Stimulated activated memory B cell treated with anti-CD40 and anti-IgM and Interleukin-4, amounts not matched to agents 10 μg/mL and 1 μg/mL and 100 μg/mL, for 72 hours (primary cell): ENCODE data around the gene MICAL2.
A peak's percentile ranks its signal among the peaks of the same experiment; 100 is the strongest.

ENCODE experiments used
- ATAC-seq: fragments of 150-1000 bp; cut with Tn5 transposase; 2 replicates; pipeline ENCODE4 v1.10.0; 2021
- H3K27ac Mint-ChIP-seq: one replicate; pipeline ENCODE4 v1.8.0; 2022; ENCODE audit warnings: mild to moderate bottlenecking, mixed read lengths
- H3K27me3 Mint-ChIP-seq: one replicate; pipeline ENCODE4 v1.8.0; 2022; ENCODE audit warnings: mixed read lengths
- H3K36me3 Mint-ChIP-seq: one replicate; pipeline ENCODE4 v1.8.0; 2022; ENCODE audit warnings: mixed read lengths
- H3K4me1 Mint-ChIP-seq: one replicate; pipeline ENCODE4 v1.8.0; 2022; ENCODE audit warnings: mixed read lengths
- H3K4me3 Mint-ChIP-seq: one replicate; pipeline ENCODE4 v1.8.0; 2022; ENCODE audit warnings: mild to moderate bottlenecking, moderate library complexity, mixed read lengths
- H3K9me3 Mint-ChIP-seq: one replicate; pipeline ENCODE4 v1.8.0; 2022; ENCODE audit warnings: mixed read lengths

Gene MICAL2

DNA sequence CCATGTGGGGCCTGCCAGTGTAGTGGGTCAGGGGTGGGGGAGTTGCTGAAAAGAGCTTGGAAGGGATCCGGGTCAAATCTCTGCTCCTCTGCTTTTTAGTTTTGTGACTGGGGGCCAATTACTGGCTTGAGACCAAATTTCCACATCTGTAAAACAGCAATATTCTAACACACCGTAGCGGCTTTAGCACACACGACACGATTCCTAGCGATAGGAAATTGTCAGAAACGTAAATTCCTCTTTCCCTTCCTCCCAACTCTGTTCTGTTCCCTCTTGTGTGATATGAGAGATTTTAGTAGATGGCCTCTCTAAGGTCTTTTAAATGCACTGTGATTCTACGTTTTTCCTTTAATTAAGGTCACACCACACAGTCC is 71.9 kb downstream of the MICAL2 start:
- ATAC-seq = no peak
- Mint-ChIP-seq H3K4me3 (no peak overlapping the region), H3K27ac (no peak overlapping the region), H3K27me3 (peaks cover 30% of the 10 kb centered on the region), H3K36me3 (no peaks in the 10 kb centered on the region), H3K9me3 (no peaks in the 10 kb centered on the region), H3K4me1 (no peaks in the 10 kb centered on the region)

GRCh38 chr11:12182676-12183541 is 72.5 kb downstream of the MICAL2 start:
- no peak overlapping the region for H3K27ac Mint-ChIP-seq

DNA sequence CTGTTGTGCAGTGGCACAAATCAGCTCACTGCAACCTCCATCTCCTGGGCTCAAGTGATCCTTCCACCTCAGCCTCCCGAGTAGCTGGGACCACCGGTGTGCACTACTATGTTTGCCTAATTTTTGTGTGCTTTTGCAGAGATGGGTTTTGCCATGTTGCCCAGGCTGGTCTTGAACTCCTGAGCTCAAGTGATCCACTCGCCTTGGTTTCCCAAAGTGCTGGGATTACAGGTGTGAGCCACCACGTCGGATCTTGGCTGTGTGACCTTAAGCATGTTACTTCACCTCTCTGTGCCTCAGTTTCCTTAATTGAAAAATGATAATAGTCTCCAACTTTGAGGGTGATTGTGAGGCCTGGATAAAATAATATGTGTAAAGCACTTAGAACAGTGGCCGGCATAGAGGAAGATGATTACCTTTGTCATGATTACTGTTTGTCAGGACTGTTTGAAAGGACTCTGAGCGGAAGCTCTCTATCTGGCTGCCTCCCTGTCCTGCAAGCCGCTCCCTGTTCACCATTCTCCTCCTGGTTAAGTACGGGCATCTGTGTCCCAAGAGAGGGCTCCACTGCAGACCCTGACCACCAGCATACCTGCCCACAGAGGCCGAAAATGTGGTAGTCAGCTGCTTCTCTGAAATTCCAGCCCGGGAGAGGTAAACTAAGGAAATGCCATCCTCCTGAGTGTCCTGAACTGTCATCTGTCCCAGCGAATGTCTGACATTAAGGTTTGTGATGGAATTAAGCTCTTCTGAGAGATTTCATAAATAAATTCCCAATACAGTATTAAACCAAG is 73.6 kb downstream of the MICAL2 start:
- H3K9me3 Mint-ChIP-seq = no peaks in the 10 kb centered on the region
- peaks cover 26% of the 10 kb centered on the region for H3K27me3 Mint-ChIP-seq
- no peaks in the 10 kb centered on the region for H3K36me3 Mint-ChIP-seq
- no peak for ATAC-seq
- no peak overlapping the region for H3K4me3 Mint-ChIP-seq
- H3K4me1 Mint-ChIP-seq = peaks cover 4% of the 10 kb centered on the region
- no peak overlapping the region for H3K27ac Mint-ChIP-seq

More at GRCh38 chr11:12182676-12183541, 72.5 kb downstream of the MICAL2 start:
- Mint-ChIP-seq H3K4me3 (no peak overlapping the region), H3K36me3 (no peaks in the 10 kb centered on the region), H3K27me3 (peaks cover 32% of the 10 kb centered on the region), H3K4me1 (no peaks in the 10 kb centered on the region), H3K9me3 (no peaks in the 10 kb centered on the region)
- ATAC-seq = no peak

DNA sequence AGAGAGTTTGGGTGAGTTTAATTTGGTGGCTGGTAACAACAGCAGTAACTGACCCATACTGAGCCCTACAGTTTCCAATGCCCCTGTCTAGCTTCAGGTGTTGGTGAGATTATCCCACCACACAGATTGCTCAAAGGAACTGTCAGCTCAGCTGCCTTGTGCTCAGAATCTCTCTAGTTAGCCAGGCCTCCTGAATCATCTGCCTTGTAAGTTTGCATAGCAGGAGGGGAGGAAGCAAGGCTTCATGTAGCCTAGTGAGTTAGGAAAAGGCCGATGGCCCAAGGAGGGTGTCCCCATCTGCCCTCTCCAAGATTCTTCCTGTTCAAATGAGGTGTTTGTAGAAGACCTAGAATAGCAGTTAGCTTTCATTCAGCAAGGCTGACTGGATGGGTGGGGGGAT is 74.3 kb downstream of the MICAL2 start:
- no peak overlapping the region for H3K4me3 Mint-ChIP-seq
- H3K27me3 Mint-ChIP-seq = peaks cover 19% of the 10 kb centered on the region
- H3K9me3 Mint-ChIP-seq = no peaks in the 10 kb centered on the region
- no peaks in the 10 kb centered on the region for H3K36me3 Mint-ChIP-seq
- peaks cover 10% of the 10 kb centered on the region for H3K4me1 Mint-ChIP-seq
- ATAC-seq = no peak
- H3K27ac Mint-ChIP-seq = no peak overlapping the region

DNA sequence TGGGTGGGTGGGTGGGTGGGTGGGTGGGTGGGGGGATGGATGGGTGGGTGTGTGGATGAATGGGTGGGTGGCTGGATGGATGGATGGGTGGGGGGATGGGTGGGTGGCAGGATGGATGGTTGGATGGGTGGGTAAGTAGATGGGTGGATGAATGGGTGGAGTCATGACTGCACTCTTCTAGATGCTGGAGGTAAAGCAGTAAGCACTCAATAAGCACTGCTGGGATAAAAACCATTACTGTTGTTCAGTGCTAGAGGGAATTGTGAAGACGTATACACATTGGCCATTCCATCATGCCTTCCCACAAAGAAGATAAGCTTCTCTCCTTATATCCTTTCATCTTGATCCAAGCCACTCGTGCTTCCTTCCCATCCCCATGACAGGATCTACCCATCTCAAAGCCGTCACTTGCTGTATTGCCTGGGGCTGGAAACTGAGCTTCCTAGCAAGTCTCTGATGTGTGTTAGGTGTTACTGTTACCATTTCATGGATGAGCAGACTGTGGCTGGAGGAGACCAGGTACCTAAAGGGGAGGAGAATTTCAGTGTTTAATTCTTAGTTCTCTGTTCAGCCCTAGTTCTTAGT is 74.8 kb downstream of the MICAL2 start:
- Mint-ChIP-seq H3K9me3 (no peaks in the 10 kb centered on the region), H3K4me3 (no peak overlapping the region), H3K27me3 (peaks cover 14% of the 10 kb centered on the region), H3K27ac (no peak overlapping the region), H3K36me3 (no peaks in the 10 kb centered on the region), H3K4me1 (peaks cover 10% of the 10 kb centered on the region)
- ATAC-seq = no peak

DNA sequence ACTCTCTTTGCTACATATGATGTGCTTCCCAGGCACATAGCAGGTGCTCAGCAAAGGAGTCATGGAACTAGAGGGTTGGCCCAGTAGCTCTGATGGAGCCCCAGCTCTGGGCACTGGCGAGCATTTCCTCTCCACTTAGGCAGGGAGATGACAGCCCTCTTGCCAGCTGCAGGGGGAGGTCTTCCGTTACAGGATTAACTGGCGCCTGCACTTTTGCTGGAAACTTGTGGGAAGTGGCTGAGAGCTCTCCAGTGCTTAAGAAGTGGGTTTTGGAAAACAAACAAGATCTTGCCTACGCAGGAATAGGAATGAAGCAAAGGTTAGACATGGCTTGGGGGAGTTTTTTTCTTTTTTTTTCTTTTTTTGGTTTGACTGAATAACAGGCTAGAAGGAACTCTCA is 75.5 kb downstream of the MICAL2 start:
- Mint-ChIP-seq H3K9me3 (no peaks in the 10 kb centered on the region), H3K27me3 (peaks cover 9% of the 10 kb centered on the region), H3K4me3 (no peak overlapping the region), H3K4me1 (peaks cover 10% of the 10 kb centered on the region), H3K27ac (no peak overlapping the region), H3K36me3 (no peaks in the 10 kb centered on the region)
- no peak for ATAC-seq

DNA sequence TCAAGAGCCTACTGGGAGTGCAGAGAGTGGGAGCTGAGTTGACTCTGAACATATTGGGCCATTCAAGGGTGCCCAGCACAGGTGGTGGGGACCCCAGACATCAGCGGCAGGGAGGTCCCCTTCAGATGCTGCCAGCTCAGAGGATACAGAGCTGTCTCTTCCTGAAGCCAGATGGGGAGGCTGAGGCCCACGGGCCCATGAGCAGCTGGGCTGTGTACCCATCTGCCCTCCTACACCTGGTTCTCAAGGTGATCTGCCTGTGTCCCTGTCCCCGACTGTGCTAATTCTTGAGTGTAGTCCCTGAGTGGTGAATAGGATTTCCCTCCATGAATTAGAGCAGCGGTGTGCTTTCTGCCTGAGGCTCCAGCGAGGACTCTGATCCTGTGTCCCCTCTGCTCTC is 76.3 kb downstream of the MICAL2 start:
- no peak overlapping the region for H3K27ac Mint-ChIP-seq
- no peak for ATAC-seq
- no peaks in the 10 kb centered on the region for H3K9me3 Mint-ChIP-seq
- H3K4me3 Mint-ChIP-seq = no peak overlapping the region
- peaks cover 10% of the 10 kb centered on the region for H3K4me1 Mint-ChIP-seq
- no peaks in the 10 kb centered on the region for H3K36me3 Mint-ChIP-seq
- H3K27me3 Mint-ChIP-seq = peaks cover 15% of the 10 kb centered on the region

GRCh38 chr11:12187399-12187798 is 77.0 kb downstream of the MICAL2 start:
- Mint-ChIP-seq H3K27me3 (peaks cover 17% of the 10 kb centered on the region), H3K9me3 (no peaks in the 10 kb centered on the region), H3K4me3 (no peak overlapping the region), H3K4me1 (peaks cover 10% of the 10 kb centered on the region), H3K36me3 (no peaks in the 10 kb centered on the region), H3K27ac (no peak overlapping the region)
- no peak for ATAC-seq

- H3K36me3 Mint-ChIP-seq = no peaks in the 10 kb centered on the region
- peaks cover 10% of the 10 kb centered on the region for H3K4me1 Mint-ChIP-seq
- H3K27me3 Mint-ChIP-seq = peaks cover 17% of the 10 kb centered on the region
- ATAC-seq = peak; percentile 69
- H3K4me3 Mint-ChIP-seq = no peak overlapping the region
- no peaks in the 10 kb centered on the region for H3K9me3 Mint-ChIP-seq
- H3K27ac Mint-ChIP-seq = no peak overlapping the region
Measured at GRCh38 chr11:12188548-12189317, 78.3 kb downstream of the MICAL2 start.

- H3K27ac Mint-ChIP-seq = no peak overlapping the region
- H3K4me1 Mint-ChIP-seq = peaks cover 10% of the 10 kb centered on the region
- no peak for ATAC-seq
- H3K27me3 Mint-ChIP-seq = peaks cover 17% of the 10 kb centered on the region
- H3K36me3 Mint-ChIP-seq = no peaks in the 10 kb centered on the region
- no peaks in the 10 kb centered on the region for H3K9me3 Mint-ChIP-seq
- H3K4me3 Mint-ChIP-seq = no peak overlapping the region
Measured at GRCh38 chr11:12189543-12190235, 79.3 kb downstream of the MICAL2 start.

- Mint-ChIP-seq H3K4me1 (peaks cover 10% of the 10 kb centered on the region), H3K4me3 (no peak overlapping the region), H3K27me3 (peaks cover 17% of the 10 kb centered on the region), H3K27ac (no peak overlapping the region), H3K9me3 (no peaks in the 10 kb centered on the region), H3K36me3 (no peaks in the 10 kb centered on the region)
- ATAC-seq = no peak
Measured at GRCh38 chr11:12190511-12190910, 80.1 kb downstream of the MICAL2 start.

- no peak overlapping the region for H3K4me3 Mint-ChIP-seq
- H3K27me3 Mint-ChIP-seq = peaks cover 8% of the 10 kb centered on the region
- no peaks in the 10 kb centered on the region for H3K9me3 Mint-ChIP-seq
- peaks cover 10% of the 10 kb centered on the region for H3K4me1 Mint-ChIP-seq
- ATAC-seq = no peak
- no peaks in the 10 kb centered on the region for H3K36me3 Mint-ChIP-seq
- no peak overlapping the region for H3K27ac Mint-ChIP-seq
Measured at GRCh38 chr11:12192794-12193514, 82.6 kb downstream of the MICAL2 start.

DNA sequence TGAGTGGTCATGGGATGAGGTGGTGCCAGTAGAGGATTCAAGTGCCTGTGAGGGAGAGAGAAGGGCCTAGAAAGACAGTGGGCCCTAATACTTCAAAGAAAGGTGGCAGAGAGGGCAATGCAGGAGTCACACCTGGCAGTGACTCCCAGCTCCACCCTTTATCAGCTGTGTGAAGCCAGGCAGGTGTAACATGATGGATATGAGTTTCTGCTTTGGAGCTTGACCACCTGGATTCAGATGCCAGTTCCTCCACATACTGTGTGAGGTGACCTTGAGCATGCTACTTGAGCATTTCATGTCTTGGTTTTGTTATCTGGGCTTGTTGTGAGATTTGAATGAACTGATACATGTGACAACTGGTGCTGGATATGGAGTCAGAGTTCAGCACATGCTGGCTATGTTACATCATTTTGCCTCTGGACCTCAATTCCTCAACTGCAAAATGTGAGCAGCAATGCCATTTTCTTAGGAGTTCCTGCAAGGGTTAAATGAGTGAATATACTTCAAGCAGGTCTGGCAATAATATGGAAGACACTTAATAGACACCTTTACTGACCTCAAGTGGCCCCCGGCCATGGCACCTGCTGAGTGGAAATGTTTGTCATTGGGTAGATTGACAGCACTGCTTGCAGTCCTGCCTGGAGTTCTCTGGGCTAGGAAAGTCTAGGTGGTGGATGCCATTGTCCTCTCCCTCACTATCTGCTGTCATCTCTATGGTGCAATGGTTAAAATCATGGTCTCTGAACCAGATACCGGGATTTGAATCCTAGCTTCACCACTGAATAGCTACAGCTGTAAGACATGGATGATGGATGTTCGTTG is 83.3 kb downstream of the MICAL2 start:
- H3K9me3 Mint-ChIP-seq = no peaks in the 10 kb centered on the region
- H3K36me3 Mint-ChIP-seq = no peaks in the 10 kb centered on the region
- no peak for ATAC-seq
- no peak overlapping the region for H3K4me3 Mint-ChIP-seq
- no peak overlapping the region for H3K27ac Mint-ChIP-seq
- peaks cover 8% of the 10 kb centered on the region for H3K27me3 Mint-ChIP-seq
- H3K4me1 Mint-ChIP-seq = peaks cover 9% of the 10 kb centered on the region
